Measurements from ENCODE around the gene TNNI3. TPM values are rescaled to one million over a fixed set of nuclear protein-coding genes. Genes with fewer than 3 reads are reported as not detected.

The TNNI3 gene
- total RNA-seq, 1 experiment from 2014 or later = not detected

DNA sequence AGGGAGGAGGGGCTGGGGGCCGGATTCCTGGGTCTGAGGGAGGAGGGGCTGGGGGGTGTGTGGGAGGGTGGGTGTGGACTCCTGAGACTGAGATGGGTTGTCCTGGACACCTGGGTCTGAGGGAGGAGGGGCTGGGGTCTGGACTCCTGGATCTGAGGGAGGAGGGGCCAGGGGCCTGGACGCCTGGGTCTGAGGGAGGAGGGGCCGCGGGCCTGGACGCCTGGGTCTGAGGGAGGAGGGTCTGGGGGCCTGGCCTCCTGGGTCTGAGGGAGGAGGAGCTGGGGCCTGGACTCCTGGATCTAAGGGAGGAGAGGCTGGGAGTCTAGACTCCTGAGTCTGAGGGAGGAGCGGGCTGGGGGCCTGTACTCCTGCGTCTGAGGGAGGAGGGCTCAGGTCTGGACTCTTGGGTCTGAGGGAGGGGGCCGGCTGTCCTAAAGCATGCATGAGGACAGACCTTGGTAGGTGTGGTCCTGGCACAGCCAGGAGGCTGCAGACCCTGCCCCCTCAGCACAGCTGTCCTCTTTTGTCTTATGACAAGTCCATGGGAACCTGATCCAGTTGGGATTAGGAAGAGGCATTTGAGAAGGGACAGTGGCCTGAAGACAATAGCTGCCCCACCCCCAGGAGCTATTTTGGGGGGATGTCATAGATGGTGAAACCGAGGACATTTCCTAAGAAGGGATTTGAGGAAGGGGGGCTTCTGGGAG is 9.8 kb downstream of the TNNI3 start:
- DNase-seq (ENCODE audit: low spot score) = no peak

DNA sequence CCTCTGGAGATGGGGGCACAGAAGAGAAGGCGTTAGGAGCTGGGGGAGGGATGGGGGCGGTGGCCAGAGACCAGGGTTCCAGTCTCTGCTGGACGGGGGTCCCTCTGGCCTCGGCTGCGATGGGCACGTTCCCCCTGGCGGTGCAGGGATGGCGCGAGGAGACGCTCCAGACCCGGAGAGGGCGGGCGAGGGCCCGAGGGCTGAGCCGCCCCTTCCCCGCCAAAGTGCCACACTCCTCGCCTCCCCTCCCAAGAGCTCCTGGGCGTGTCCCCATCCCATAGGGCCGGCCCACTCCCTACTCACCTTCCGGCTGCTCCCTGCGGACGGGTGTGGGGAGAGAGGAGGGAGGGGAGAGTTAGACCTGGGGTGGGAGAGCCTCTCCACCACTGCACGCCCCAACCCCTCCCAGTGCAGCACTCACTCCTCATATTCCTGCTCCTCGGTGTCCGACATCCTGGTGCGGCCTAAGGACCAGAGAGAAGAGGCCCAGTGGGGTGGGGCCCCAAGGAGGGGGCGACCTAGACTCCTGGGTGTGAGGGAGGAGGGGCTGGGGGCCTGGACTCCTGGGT is 10.7 kb downstream of the TNNI3 start:
- peak; percentile 92 for DNase-seq (ENCODE audit: low spot score)

DNA sequence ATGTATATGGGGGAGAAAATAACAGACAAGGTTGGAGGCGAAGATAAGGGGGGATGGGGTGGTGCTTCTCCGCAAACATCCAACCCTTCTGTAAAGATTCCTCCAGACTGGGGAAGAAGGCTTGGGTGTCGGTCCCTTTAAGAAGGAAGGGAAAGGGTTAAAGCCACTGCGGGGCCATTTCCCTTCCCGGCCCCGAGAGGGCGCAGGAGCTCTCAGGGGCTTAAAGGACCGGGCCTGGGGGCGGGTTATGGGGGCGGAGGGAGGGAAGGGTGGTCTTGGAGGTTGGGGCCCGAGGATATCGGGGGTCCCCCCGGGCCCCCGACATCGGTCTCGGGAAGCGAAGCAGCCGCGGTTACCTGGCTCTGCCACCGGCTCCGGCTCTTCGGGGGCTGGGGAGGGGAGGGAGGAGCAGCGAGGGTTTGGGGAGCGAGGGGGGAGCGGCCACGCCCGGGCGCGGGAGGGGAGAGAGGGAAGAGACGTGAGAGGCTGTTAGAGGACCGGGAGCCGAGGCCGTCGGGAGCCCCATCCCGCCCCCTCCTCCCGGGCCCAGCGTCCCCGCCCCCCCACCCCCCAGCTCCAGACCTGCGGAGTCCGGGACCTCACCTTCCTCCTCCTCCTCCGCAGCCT is 11.3 kb downstream of the TNNI3 start:
- DNase-seq (ENCODE audit: low spot score) = peak; percentile 88

DNA sequence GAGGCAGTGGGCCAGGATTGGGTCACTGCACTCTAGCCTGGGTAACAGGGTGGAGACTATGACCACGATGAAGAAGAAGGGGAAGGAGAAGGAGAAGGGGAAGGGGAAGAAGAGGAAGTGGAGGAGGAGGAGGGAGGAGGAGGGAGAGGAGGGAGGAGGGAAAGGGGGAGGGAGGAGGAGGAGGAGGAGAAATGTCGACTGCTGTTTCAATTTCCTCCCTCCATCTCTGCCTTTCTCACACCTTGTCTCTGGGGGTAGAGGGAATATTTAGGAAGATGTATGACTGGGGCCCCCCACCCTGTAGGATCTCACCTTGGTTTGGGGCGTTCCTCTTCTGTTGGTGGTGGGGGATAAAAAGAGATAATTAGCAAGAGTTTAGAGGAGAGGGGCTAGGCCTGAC is 12.3 kb downstream of the TNNI3 start:
- no peak for DNase-seq (ENCODE audit: low spot score)

- no peak for DNase-seq (ENCODE audit: low spot score)
These were observed 15.8 kb downstream of the TNNI3 start for GRCh38 chr19:55141696-55142095.

DNA sequence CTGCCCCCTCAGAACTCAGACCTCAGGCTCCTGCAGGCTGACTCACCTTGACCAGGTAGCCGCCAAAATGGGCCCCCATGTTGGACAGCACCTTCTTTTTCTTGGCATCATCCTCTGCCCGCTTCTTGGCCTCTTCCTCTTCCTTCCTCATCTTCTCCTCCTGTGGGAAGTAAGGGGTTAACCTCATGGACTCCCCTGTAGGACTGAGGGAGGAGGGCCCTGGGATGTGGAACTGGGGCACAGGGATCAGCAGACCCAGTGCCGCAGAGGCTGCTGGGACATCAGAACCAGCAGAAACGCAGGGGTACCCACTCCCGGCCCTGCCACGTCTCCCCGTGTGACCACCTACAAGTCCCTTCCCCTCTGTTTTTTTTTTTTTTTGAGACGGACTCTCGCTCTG is 19.6 kb downstream of the TNNI3 start:
- DNase-seq (ENCODE audit: low spot score) = no peak

GRCh38 chr19:55136399-55137102 is 21.0 kb downstream of the TNNI3 start:
- no peak for DNase-seq (ENCODE audit: low spot score)

DNA sequence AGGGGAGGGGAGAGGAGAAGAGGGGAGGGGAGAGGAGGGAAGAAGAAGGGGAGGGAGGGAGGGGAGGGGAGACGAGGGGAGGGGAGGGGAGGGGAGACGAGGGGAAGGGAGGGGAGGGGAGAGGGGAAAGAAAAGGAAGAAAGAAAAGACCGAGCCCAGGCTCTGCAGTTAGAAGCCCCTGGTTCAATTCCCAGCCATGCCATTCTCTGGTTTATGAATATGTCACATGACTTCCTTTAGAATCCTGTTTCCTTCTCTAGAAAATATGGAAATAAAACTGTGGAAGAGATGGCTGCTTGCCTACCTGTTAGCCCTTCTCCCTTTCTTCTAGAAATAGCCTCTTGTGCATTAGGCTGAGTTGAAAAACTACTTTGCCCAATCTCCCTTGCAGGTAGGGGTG is 22.8 kb downstream of the TNNI3 start:
- DNase-seq (ENCODE audit: low spot score) = no peak

DNA sequence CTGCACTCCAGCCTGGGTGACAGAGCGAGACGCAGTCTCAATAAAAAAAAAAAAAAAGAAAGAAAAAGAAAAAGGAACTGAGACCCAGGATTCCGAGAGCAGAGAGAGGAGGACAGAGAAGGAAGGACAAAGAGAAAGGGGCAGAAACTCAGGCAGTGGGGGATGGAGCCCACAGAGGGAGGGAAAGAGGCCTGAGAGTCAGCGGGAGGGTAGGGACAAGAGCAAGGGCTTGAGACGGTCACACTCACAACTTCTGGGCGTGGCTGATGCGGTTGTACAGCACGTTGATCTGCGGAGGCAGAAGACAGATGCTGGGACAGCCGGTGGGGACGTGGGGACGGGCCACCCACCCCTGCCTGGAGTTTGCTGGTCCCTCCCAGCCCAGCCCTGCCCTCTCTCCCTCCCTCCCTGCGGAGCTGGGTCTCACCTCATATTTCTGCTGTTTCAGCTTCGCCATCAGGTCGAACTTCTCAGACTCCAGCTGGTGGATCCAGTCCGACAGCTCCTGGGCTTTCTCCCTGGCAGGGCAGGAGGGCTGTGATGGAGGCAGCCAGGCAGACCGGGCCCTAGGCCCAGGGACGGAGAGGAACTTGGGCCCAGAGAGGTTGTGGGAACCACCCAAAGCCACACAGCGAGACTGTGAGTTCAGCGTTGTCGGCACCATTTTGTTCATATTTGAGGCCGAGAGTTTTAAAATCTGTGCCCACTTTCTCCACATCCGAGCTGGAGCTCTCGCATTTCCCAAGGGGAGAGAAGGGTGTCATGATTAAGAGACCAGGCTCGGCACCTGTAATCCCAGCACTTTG is 23.7 kb downstream of the TNNI3 start:
- DNase-seq (ENCODE audit: low spot score) = no peak

- DNase-seq (ENCODE audit: low spot score) = no peak
These were observed 24.9 kb downstream of the TNNI3 start for GRCh38 chr19:55132453-55133129.

- no peak for DNase-seq (ENCODE audit: low spot score)
These were observed 26.1 kb downstream of the TNNI3 start for GRCh38 chr19:55131421-55131820.

- no peak for DNase-seq (ENCODE audit: low spot score)
These were observed 38.5 kb downstream of the TNNI3 start for GRCh38 chr19:55119053-55119452.

GRCh38 chr19:55118401-55118991 is 39.0 kb downstream of the TNNI3 start:
- no peak for DNase-seq (ENCODE audit: low spot score)

GRCh38 chr19:55117663-55118391 is 39.7 kb downstream of the TNNI3 start:
- peak; percentile 99 for DNase-seq (ENCODE audit: low spot score)

DNA sequence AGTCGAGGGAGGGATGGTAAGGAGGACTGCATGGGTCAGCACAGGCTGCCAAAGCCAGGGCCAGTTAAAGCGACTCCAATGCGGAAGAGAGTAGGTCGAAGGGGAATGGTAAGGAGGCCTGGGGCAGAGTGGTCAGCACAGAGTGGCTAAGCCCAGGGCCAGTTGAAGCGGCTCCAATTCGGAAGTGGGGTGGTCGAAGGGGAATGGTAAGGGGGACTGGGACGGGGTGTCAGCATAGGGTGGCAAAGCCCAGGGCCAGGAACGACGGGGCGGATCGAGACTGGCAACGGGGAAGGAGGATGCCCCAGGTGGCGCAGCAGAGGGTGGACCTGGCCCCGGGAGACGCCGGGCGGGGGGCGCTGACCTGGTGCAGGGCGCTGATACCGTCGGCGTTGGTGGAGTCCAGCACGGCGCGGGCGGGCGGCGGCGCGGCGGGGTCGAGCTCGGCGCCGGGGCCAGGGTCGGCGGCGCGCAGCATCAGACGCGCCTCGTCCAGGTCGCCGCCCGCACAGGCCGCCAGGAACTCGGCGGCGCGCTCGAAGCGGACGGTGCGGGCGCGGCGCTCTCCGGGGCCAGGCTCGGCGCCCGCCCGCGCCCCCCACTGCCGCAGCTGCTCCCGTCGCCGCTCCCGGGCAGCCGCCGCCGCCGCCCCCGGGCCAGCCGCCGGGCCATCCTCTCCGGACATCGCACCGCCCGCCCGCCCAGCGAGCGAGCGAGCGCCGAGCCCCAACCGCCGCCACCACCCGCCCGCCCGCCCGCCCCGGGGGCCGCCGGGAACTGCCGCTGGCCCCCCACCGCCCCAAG is 40.5 kb downstream of the TNNI3 start, which contains the start of gene PPP1R12C:
Gene PPP1R12C (minus strand): TSS at position 779 of the 804 bp plus-strand sequence. CDS start 94 bp downstream, at position 685.
- peak; percentile 21 for DNase-seq (ENCODE audit: low spot score)

DNA sequence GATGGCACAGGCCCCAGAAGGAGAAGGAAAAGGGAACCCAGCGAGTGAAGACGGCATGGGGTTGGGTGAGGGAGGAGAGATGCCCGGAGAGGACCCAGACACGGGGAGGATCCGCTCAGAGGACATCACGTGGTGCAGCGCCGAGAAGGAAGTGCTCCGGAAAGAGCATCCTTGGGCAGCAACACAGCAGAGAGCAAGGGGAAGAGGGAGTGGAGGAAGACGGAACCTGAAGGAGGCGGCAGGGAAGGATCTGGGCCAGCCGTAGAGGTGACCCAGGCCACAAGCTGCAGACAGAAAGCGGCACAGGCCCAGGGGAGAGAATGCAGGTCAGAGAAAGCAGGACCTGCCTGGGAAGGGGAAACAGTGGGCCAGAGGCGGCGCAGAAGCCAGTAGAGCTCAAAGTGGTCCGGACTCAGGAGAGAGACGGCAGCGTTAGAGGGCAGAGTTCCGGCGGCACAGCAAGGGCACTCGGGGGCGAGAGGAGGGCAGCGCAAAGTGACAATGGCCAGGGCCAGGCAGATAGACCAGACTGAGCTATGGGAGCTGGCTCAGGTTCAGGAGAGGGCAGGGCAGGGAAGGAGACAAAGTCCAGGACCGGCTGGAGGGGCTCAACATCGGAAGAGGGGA is 41.2 kb downstream of the TNNI3 start:
- peak; percentile 65 for DNase-seq (ENCODE audit: low spot score)

DNA sequence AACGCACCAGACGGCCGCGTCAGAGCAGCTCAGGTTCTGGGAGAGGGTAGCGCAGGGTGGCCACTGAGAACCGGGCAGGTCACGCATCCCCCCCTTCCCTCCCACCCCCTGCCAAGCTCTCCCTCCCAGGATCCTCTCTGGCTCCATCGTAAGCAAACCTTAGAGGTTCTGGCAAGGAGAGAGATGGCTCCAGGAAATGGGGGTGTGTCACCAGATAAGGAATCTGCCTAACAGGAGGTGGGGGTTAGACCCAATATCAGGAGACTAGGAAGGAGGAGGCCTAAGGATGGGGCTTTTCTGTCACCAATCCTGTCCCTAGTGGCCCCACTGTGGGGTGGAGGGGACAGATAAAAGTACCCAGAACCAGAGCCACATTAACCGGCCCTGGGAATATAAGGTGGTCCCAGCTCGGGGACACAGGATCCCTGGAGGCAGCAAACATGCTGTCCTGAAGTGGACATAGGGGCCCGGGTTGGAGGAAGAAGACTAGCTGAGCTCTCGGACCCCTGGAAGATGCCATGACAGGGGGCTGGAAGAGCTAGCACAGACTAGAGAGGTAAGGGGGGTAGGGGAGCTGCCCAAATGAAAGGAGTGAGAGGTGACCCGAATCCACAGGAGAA is 42.0 kb downstream of the TNNI3 start:
- DNase-seq (ENCODE audit: low spot score) = peak; percentile 55

DNA sequence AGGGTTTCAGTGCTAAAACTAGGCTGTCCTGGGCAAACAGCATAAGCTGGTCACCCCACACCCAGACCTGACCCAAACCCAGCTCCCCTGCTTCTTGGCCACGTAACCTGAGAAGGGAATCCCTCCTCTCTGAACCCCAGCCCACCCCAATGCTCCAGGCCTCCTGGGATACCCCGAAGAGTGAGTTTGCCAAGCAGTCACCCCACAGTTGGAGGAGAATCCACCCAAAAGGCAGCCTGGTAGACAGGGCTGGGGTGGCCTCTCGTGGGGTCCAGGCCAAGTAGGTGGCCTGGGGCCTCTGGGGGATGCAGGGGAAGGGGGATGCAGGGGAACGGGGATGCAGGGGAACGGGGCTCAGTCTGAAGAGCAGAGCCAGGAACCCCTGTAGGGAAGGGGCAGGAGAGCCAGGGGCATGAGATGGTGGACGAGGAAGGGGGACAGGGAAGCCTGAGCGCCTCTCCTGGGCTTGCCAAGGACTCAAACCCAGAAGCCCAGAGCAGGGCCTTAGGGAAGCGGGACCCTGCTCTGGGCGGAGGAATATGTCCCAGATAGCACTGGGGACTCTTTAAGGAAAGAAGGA is 42.9 kb downstream of the TNNI3 start:
- DNase-seq (ENCODE audit: low spot score) = no peak
